H1 (cell line): ENCODE results near the gene CDH12. TPM values are rescaled to one million over a fixed set of nuclear protein-coding genes. Genes with fewer than 3 reads are reported as not detected.

ENCODE experiments used
- CTCF ChIA-PET: fragments of 300-600 bp; sonication (Branson Sonifier 250); formaldehyde crosslinking; loops from one replicate; lab custom pipeline; 2021; ENCODE audit not compliant: partially characterized antibody; lab: Charles Lee
- POLR2A ChIA-PET: fragments of 300-600 bp; sonication (Branson Sonifier 250); formaldehyde crosslinking; loops from one replicate; lab custom pipeline; 2021; ENCODE audit warnings: inconsistent platforms; ENCODE audit not compliant: partially characterized antibody; lab: Charles Lee
- DNase-seq, 2 experiments: peaks; one replicate each; pipeline versions ENCODE4 v3.0.0 to v3.0.0-alpha.2; 2010 to 2022; ENCODE audit warnings: low spot score in 2 of 2, low read depth in 1 of 2, mixed read lengths in 1 of 2
- FAIRE-seq: peaks from 2 replicates; lab custom pipeline; 2011; peaks lifted over from hg19 to GRCh38; lab: Jason Lieb, UNC
- H2AFZ ChIP-seq: 2 replicates; pipeline ENCODE4 v1.8.1; 2012; ENCODE audit warnings: low read length, inconsistent platforms
- H2AK5ac ChIP-seq: 2 replicates; pipeline ENCODE4 v1.6.1; 2013; ENCODE audit warnings: low read depth, low read length
- H2BK120ac ChIP-seq: replicated peaks from 2 replicates; pipeline ENCODE3; 2013; ENCODE audit warnings: low read depth, low read length, inconsistent platforms
- H2BK12ac ChIP-seq: 2 replicates; pipeline ENCODE4 v1.6.1; 2013; ENCODE audit warnings: low read depth, low read length
- H2BK15ac ChIP-seq: 2 replicates; pipeline ENCODE4 v1.6.1; 2013; ENCODE audit warnings: low read length
- H2BK20ac ChIP-seq: 2 replicates; pipeline ENCODE4 v1.6.1; 2013; ENCODE audit warnings: low read length
- H2BK5ac ChIP-seq: 2 replicates; pipeline ENCODE4 v1.6.1; 2013; ENCODE audit warnings: low read depth, low read length
- H3K14ac ChIP-seq: 2 replicates; pipeline ENCODE4 v1.6.1; 2013; ENCODE audit warnings: inconsistent platforms; ENCODE audit not compliant: insufficient read length
- H3K18ac ChIP-seq: 2 replicates; pipeline ENCODE4 v1.6.1; 2013; ENCODE audit warnings: low read length; ENCODE audit errors: extremely low read depth
- H3K23ac ChIP-seq: 2 replicates; pipeline ENCODE4 v1.6.1; 2013; ENCODE audit warnings: inconsistent platforms; ENCODE audit not compliant: insufficient read length
- H3K23me2 ChIP-seq: 2 replicates; pipeline ENCODE4 v1.6.1; 2013; ENCODE audit warnings: low read depth, low read length
- H3K27ac ChIP-seq: 2 replicates; pipeline ENCODE4 v1.6.1; 2011; ENCODE audit warnings: low read depth, low read length, inconsistent platforms
- H3K27me3 ChIP-seq, 4 experiments: replicated peaks in 1 of 4; 1 replicate in 1 of 4; 2 replicates in 3 of 4; pipeline versions ENCODE4 v1.6.1 to v1.8.1; 2011 to 2013; ENCODE audit warnings: low read length in 3 of 4, mild to moderate bottlenecking in 3 of 4, inconsistent platforms in 2 of 4, mixed read lengths in 2 of 4, moderate library complexity in 1 of 4; ENCODE audit not compliant: control insufficient read depth in 3 of 4, insufficient read depth in 3 of 4; ENCODE audit errors: extremely low read depth in 1 of 4
- H3K36me3 ChIP-seq, 4 experiments: 2 replicates each; pipeline versions ENCODE4 v1.6.1 to v1.8.1; 2011 to 2013; ENCODE audit warnings: mild to moderate bottlenecking in 4 of 4, low read length in 3 of 4, moderate library complexity in 2 of 4, control low read depth in 1 of 4, inconsistent platforms in 1 of 4; ENCODE audit not compliant: insufficient read depth in 4 of 4, control insufficient read depth in 2 of 4
- H3K4ac ChIP-seq: replicated peaks from 2 replicates; pipeline ENCODE3; 2013; ENCODE audit warnings: low read length, low read depth, mixed read lengths, inconsistent platforms; ENCODE audit not compliant: insufficient read length
- H3K4me1 ChIP-seq, 4 experiments: replicated peaks in 1 of 4; 1 replicate in 1 of 4; 2 replicates in 3 of 4; pipeline versions ENCODE4 v1.6.1 to v1.8.1; 2011 to 2013; ENCODE audit warnings: low read length in 3 of 4, inconsistent platforms in 2 of 4, mixed read lengths in 1 of 4; ENCODE audit not compliant: insufficient read depth in 4 of 4, control insufficient read depth in 3 of 4
- H3K4me2 ChIP-seq, 2 experiments: 2 replicates each; pipeline versions ENCODE4 v1.6.1 to v1.8.1; 2011 to 2013; ENCODE audit warnings: low read depth in 2 of 2, low read length in 2 of 2, control low read depth in 1 of 2, inconsistent platforms in 1 of 2, mild to moderate bottlenecking in 1 of 2; ENCODE audit not compliant: insufficient read depth in 1 of 2
- H3K4me3 ChIP-seq, 4 experiments: fragments of 200-600, 300-600 bp in 1 of 4; sonication (generic), shearing (Covaris generic), sonication (Bioruptor Twin) in 1 of 4; 2 replicates each; pipeline versions ENCODE4 v1.5.1 to v1.8.1; 2011 to 2016; ENCODE audit warnings: low read length in 4 of 4, low read depth in 3 of 4, control low read depth in 2 of 4, inconsistent platforms in 2 of 4, mild to moderate bottlenecking in 2 of 4, mixed read lengths in 1 of 4, moderate library complexity in 1 of 4; ENCODE audit not compliant: insufficient read depth in 2 of 4; ENCODE audit errors: extremely low read depth in 1 of 4
- H3K56ac ChIP-seq: replicated peaks from 2 replicates; pipeline ENCODE3; 2013; ENCODE audit warnings: low read depth, mild to moderate bottlenecking, mixed read lengths, low read length, inconsistent platforms; ENCODE audit not compliant: insufficient read length
- H3K79me1 ChIP-seq: 2 replicates; pipeline ENCODE4 v1.6.1; 2013; ENCODE audit warnings: low read depth, low read length, control low read depth
- H3K79me2 ChIP-seq, 2 experiments: 2 replicates each; pipeline versions ENCODE4 v1.6.1 to v1.8.1; 2012 to 2013; ENCODE audit warnings: low read length in 2 of 2, mild to moderate bottlenecking in 2 of 2, inconsistent platforms in 1 of 2; ENCODE audit not compliant: insufficient read depth in 2 of 2, control insufficient read depth in 1 of 2
- H3K9ac ChIP-seq, 4 experiments: replicated peaks in 1 of 4; 1 replicate in 1 of 4; 2 replicates in 3 of 4; pipeline versions ENCODE4 v1.6.1 to v1.8.1; 2011 to 2013; ENCODE audit warnings: low read depth in 3 of 4, low read length in 3 of 4, control low read depth in 2 of 4, mild to moderate bottlenecking in 2 of 4, moderate library complexity in 2 of 4, inconsistent platforms in 1 of 4; ENCODE audit errors: extremely low read depth in 1 of 4
- H3K9me3 ChIP-seq, 2 experiments: 2 replicates each; pipeline versions ENCODE4 v1.6.1 to v1.8.1; 2012 to 2013; ENCODE audit warnings: mild to moderate bottlenecking in 2 of 2, moderate library complexity in 2 of 2, control low read depth in 1 of 2, inconsistent platforms in 1 of 2, low read depth in 1 of 2, low read length in 1 of 2, mixed read lengths in 1 of 2; ENCODE audit not compliant: insufficient read depth in 2 of 2
- H4K20me1 ChIP-seq, 2 experiments: replicated peaks in 1 of 2; 2 replicates each; pipeline versions ENCODE3 to v1.8.1; 2011 to 2013; ENCODE audit warnings: inconsistent platforms in 2 of 2, low read length in 2 of 2, mild to moderate bottlenecking in 1 of 2; ENCODE audit not compliant: insufficient read depth in 2 of 2, control insufficient read depth in 1 of 2
- H4K5ac ChIP-seq: 2 replicates; pipeline ENCODE4 v1.6.1; 2013; ENCODE audit warnings: low read length, low read depth, mixed read lengths, inconsistent platforms; ENCODE audit not compliant: insufficient read length
- H4K8ac ChIP-seq: 2 replicates; pipeline ENCODE4 v1.8.0; 2013; ENCODE audit warnings: mild to moderate bottlenecking, moderate library complexity, low read length, inconsistent platforms; ENCODE audit not compliant: insufficient read depth; ENCODE audit errors: extremely low read depth
- H4K91ac ChIP-seq: replicated peaks from 2 replicates; pipeline ENCODE3; 2013; ENCODE audit warnings: low read length, mixed read lengths, inconsistent platforms; ENCODE audit not compliant: insufficient read length
- ASH2L ChIP-seq: fragments of 200-600, 300-600 bp; sonication (generic); IDR thresholded peaks from one replicate; pipeline ENCODE4 v1.7.1; 2017; ENCODE audit warnings: low read length
- CEBPB ChIP-seq: IDR thresholded peaks from 2 replicates; pipeline ENCODE4 v1.6.1; 2012; ENCODE audit warnings: low read depth, low read length
- HDAC2 ChIP-seq, 2 experiments: fragments of 300-600 bp in 1 of 2; sonication (generic) in 1 of 2; IDR thresholded peaks; 2 replicates each; pipeline ENCODE4 v1.6.1; 2011 to 2012; ENCODE audit warnings: low read depth in 2 of 2, low read length in 2 of 2, mild to moderate bottlenecking in 2 of 2, moderate library complexity in 2 of 2, borderline replicate concordance in 1 of 2, inconsistent platforms in 1 of 2
- KDM1A ChIP-seq: fragments of 200-600, 300-600 bp; sonication (generic); IDR thresholded peaks from 2 replicates; pipeline ENCODE4 v1.7.1; 2016; ENCODE audit warnings: mild to moderate bottlenecking, low read length, borderline replicate concordance
- POLR2A ChIP-seq, 2 experiments: IDR thresholded peaks; 1 replicate in 1 of 2; 2 replicates in 1 of 2; pipeline ENCODE4 v1.6.1; 2011; ENCODE audit warnings: low read depth in 2 of 2, low read length in 2 of 2, mild to moderate bottlenecking in 2 of 2; ENCODE audit errors: control extremely low read depth in 1 of 2
- POLR2AphosphoS5 ChIP-seq: IDR thresholded peaks from 2 replicates; pipeline ENCODE4 v1.6.1; 2011; ENCODE audit warnings: low read depth, low read length
- RBBP5 ChIP-seq: IDR thresholded peaks from 2 replicates; pipeline ENCODE4 v1.7.1; 2012; ENCODE audit warnings: low read depth, mild to moderate bottlenecking, inconsistent platforms, low read length, moderate library complexity, borderline replicate concordance
- SAP30 ChIP-seq: fragments of 300-600 bp; sonication (generic); IDR thresholded peaks from 2 replicates; pipeline ENCODE4 v1.7.1; 2012; ENCODE audit warnings: low read length, moderate library complexity, mild to moderate bottlenecking, inconsistent platforms; ENCODE audit not compliant: insufficient read depth, insufficient replicate concordance
- SIRT6 ChIP-seq: IDR thresholded peaks from one replicate; pipeline ENCODE4 v1.7.1; 2012; ENCODE audit warnings: low read length, inconsistent platforms
- SIX5 ChIP-seq: IDR thresholded peaks from 2 replicates; pipeline ENCODE4 v1.6.1; 2011; ENCODE audit warnings: mild to moderate bottlenecking, low read depth, low read length
- TEAD4 ChIP-seq: IDR thresholded peaks from 2 replicates; pipeline ENCODE4 v1.6.1; 2012; ENCODE audit warnings: low read depth, low read length, inconsistent platforms, mixed read lengths
- WGBS, 2 experiments: shearing (Covaris generic) in 1 of 2; methylation state at CpG; one replicate each; pipeline versions ENCODE4 v1.1.6 to v1.1.7; 2013 to 2015; ENCODE audit warnings: low lambda C conversion rate in 2 of 2, mixed read lengths in 2 of 2, inconsistent platforms in 1 of 2, low coverage in 1 of 2, missing lambda C conversion rate in 1 of 2; ENCODE audit not compliant: insufficient replicate concordance in 2 of 2, insufficient coverage in 1 of 2, insufficient read length in 1 of 2; ENCODE audit errors: extremely low coverage in 1 of 2, missing lambda C conversion rate in 1 of 2; 5-methylcytosine and 5-hydroxymethylcytosine counted together
- polyA plus RNA-seq, 7 experiments: library from polyadenylated mRNA; depleted of rRNA in 3 of 7; stranded (reverse) in 5 of 7; unstranded in 2 of 7; fragments of >200 nt in 5 of 7; fragments of 200-250 nt in 2 of 7; gene quantifications; 1 replicate in 5 of 7; 2 replicates in 1 of 7; 4 replicates in 1 of 7; pipeline versions ENCODE4 v1.2.1 to v1.2.3, GENCODE V29; 2011 to 2013; ENCODE audit warnings: missing spikeins in 2 of 7, mixed read lengths in 2 of 7
- total RNA-seq: library from RNA; stranded (reverse); fragmentation: NEBNext Ultra II Directional; extraction: Animal tissue kit (Norgen Biotek cat#: 25700); gene quantifications from 2 replicates; pipeline ENCODE4 v1.2.1, GENCODE V29; 2021
- TF ChIP-seq, protein P1 (sequence below): IDR thresholded peaks from 2 replicates; pipeline ENCODE4 v1.6.1; 2011; ENCODE audit warnings: low read depth, mild to moderate bottlenecking, low read length; ENCODE audit not compliant: insufficient read depth
- TF ChIP-seq, protein P2 (sequence below): IDR thresholded peaks from 2 replicates; pipeline ENCODE4 v1.6.1; 2012; ENCODE audit warnings: low read length, inconsistent platforms

CDH12 gene
- total and polyA plus RNA-seq, 2 of the 8 experiments (the other 6 are each of a cell fraction or from before 2014, with no cell fraction given) = 0.03 TPM; not detected in 1

DNA sequence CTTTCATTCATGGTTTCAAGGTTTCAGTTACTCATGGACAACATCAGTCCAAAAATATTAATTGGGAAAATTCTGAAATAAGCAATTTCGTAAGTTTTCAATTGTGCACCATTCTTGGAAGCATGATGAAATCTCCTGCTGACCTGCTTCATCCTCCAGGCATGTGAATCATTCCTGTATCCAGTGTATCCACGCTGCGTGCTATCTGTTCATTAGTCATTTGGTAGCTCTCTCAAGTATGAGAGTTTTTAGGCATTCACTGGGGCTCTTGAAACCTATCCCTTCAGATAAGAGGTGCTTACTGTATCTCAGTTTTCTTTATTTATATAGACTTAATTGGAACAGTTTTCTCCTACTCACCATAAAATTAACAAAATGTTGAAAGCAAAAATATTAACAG lies 293.0 kb downstream of the CDH12 start:
- Histone ChIP-seq H3K4ac (no peak overlapping the region), H3K23ac (no peak overlapping the region), H3K27me3 (no peaks in the 10 kb centered on the region), H2AFZ (no peak overlapping the region), H3K18ac (no peak overlapping the region), H3K23me2 (no peaks in the 10 kb centered on the region), H2BK20ac (no peak overlapping the region), H4K20me1 (no peaks in the 10 kb centered on the region), H3K36me3 (no peaks in the 10 kb centered on the region), H2BK120ac (no peak overlapping the region), H3K14ac (no peak overlapping the region), H2BK5ac (no peak overlapping the region), H4K5ac (no peak overlapping the region), H2BK12ac (no peak overlapping the region), H3K4me3 (no peak overlapping the region), H2BK15ac (no peak overlapping the region), H3K4me1 (no peaks in the 10 kb centered on the region), H3K4me2 (no peak overlapping the region), H4K91ac (no peak overlapping the region), H3K79me2 (no peaks in the 10 kb centered on the region), H3K79me1 (no peaks in the 10 kb centered on the region), H3K27ac (no peak overlapping the region), H4K8ac (no peak overlapping the region), H3K9ac (no peak overlapping the region), H2AK5ac (no peak overlapping the region), H3K56ac (no peak overlapping the region), H3K9me3 (no peaks in the 10 kb centered on the region)
- DNase-seq = no peak
- WGBS, 2 experiments = 93% methylated on average over 3 of the region's 3 CpGs; no CpG with 5 or more reads in 1 of the 2 experiments
- ChIA-PET CTCF (no interaction called here), POLR2A (no interaction called here)
- FAIRE-seq = no peak
- TF ChIP-seq SAP30 (no peak), SIX5 (no peak), HDAC2 (IDR thresholded peaks at IDR 0.05; ENCODE audit: borderline replicate concordance in 1 of 2, low read depth in 2 of 2, low read length in 2 of 2) (no peak), SIRT6 (no peak), POLR2AphosphoS5 (no peak), CEBPB (no peak), ASH2L (no peak), KDM1A (no peak), TEAD4 (no peak), RBBP5 (no peak), POLR2A (IDR thresholded peaks at IDR 0.05; ENCODE audit: control extremely low read depth in 1 of 2, low read depth in 2 of 2, low read length in 2 of 2) (no peak)
- TF ChIP-seq, protein P1, sequence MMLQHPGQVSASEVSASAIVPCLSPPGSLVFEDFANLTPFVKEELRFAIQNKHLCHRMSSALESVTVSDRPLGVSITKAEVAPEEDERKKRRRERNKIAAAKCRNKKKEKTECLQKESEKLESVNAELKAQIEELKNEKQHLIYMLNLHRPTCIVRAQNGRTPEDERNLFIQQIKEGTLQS = no peak
- TF ChIP-seq, protein P2, sequence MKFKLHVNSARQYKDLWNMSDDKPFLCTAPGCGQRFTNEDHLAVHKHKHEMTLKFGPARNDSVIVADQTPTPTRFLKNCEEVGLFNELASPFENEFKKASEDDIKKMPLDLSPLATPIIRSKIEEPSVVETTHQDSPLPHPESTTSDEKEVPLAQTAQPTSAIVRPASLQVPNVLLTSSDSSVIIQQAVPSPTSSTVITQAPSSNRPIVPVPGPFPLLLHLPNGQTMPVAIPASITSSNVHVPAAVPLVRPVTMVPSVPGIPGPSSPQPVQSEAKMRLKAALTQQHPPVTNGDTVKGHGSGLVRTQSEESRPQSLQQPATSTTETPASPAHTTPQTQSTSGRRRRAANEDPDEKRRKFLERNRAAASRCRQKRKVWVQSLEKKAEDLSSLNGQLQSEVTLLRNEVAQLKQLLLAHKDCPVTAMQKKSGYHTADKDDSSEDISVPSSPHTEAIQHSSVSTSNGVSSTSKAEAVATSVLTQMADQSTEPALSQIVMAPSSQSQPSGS = no peak
